ENCODE measurements around the gene ZNF79. TPM values are rescaled to one million over a fixed set of nuclear protein-coding genes. Genes with fewer than 3 reads are reported as not detected.

Gene ZNF79
- total and polyA plus RNA-seq, 2 of the 8 experiments (the other 6 are each of a cell fraction or from before 2014, with no cell fraction given): 2.4 to 7.4 TPM

DNA sequence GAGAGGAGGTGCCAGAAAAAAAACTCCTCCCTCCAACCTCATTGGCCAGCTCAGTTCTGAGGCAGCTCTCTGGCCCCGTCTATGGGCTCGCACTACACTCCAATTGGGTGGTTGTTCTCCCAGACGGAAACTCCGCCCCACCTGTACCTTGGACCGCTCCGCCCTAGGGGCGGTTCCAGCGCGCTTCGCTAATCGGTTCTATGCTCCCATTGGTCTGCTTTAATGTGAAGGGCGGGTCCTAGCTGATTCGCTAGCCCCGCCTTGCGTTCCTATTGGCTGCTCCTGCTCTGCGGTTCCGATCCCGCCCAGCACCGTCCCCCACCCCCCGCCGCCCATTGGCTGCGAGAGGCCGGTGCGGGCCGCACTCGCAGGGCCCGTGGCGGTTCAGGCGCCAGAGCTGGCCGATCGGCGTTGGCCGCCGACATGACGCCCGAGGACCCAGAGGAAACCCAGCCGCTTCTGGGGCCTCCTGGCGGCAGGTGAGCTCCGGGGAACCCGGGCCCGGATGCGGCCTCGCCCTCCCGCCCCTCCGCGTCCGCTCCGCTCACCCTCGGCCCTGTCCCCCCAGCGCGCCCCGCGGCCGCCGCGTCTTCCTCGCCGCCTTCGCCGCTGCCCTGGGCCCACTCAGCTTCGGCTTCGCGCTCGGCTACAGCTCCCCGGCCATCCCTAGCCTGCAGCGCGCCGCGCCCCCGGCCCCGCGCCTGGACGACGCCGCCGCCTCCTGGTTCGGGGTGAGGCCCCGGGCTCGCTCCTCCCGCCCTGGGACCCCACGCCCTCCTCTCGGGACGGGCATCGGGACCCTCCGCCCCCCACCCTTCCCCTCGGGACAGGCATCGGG lies 27.2 kb upstream of the ZNF79 start, which contains the start of gene SLC2A8 (continued):
- TF ChIP-seq TBP (IDR thresholded peaks at IDR 0.05; ENCODE audit: low read depth, low read length) (peak; percentile 66), TAF1 (IDR thresholded peaks at IDR 0.05; ENCODE audit: low read depth, low read length) (peak; percentile 83), CREB1 (IDR thresholded peaks at IDR 0.05) (no peak), POLR2A (IDR thresholded peaks at IDR 0.05; ENCODE audit: control extremely low read depth in 1 of 2, low read depth in 2 of 2, low read length in 2 of 2) (peak in 1 of 2 experiments; percentile 55; a peak in 2 of 3 replicates), SUZ12 (IDR thresholded peaks at IDR 0.05; ENCODE audit: low read length) (no peak), CEBPB (IDR thresholded peaks at IDR 0.05; ENCODE audit: low read depth, low read length) (no peak), USF2 (IDR thresholded peaks at IDR 0.05; ENCODE audit: low read length) (no peak), RBBP5 (IDR thresholded peaks at IDR 0.05; ENCODE audit: borderline replicate concordance, low read depth, low read length) (peak; percentile 66; the same call in 1 of the 2 replicates), KDM4A (IDR thresholded peaks at IDR 0.05; ENCODE audit: low read depth, low read length, severe bottlenecking) (peak; percentile 33), TAF7 (optimal IDR thresholded peaks at IDR 0.05; ENCODE audit: borderline replicate concordance, low read depth, low read length) (peak; percentile 74), BACH1 (IDR thresholded peaks at IDR 0.05; ENCODE audit: low read length) (0 out of 2 replicates have a peak, but pooled peaks have one; percentile 3)

All from H1 (cell line).